Body of pancreas (tissue), 4 donors: ENCODE results near the gene MFSD12. TPM values are rescaled to one million over a fixed set of nuclear protein-coding genes. Genes with fewer than 3 reads are reported as not detected.

Source experiments
- ATAC-seq: fragments of 150-250 bp; one replicate; pipeline ENCODE4 v1.9.1; 2016
- DNase-seq, 4 donors: peaks; one replicate each; pipeline ENCODE4 v3.0.0-alpha.2; 2019
- H3K27ac ChIP-seq, 4 donors: fragments of 200-600 bp; sonication (generic); 1 replicate in 3 of 4; 2 replicates in 1 of 4; pipeline versions ENCODE4 v1.5.1 to v1.6.1; 2016 to 2019; ENCODE audit warnings: mild to moderate bottlenecking in 1 of 4, mixed read lengths in 1 of 4, moderate library complexity in 1 of 4
- H3K27me3 ChIP-seq, 2 donors: fragments of 200-600 bp; sonication (generic); one replicate each; pipeline ENCODE4 v1.6.0; 2016; ENCODE audit warnings: mild to moderate bottlenecking in 1 of 2
- H3K36me3 ChIP-seq, 2 donors: fragments of 200-600 bp; sonication (generic); replicated peaks in 1 of 2; 2 replicates each; pipeline ENCODE4 v1.5.1; 2016; ENCODE audit warnings: low read depth in 2 of 2; ENCODE audit not compliant: insufficient read depth in 1 of 2
- H3K4me1 ChIP-seq: fragments of 200-600 bp; sonication (generic); one replicate; pipeline ENCODE4 v1.6.0; 2016
- H3K4me3 ChIP-seq, 2 donors: fragments of 200-600 bp; sonication (generic); 1 replicate in 1 of 2; 2 replicates in 1 of 2; pipeline ENCODE4 v1.5.1; 2016 to 2019
- H3K9me3 ChIP-seq, 3 donors: fragments of 200-600 bp; sonication (generic); 1 replicate in 2 of 3; 2 replicates in 1 of 3; pipeline ENCODE4 v1.5.1; 2016
- CTCF ChIP-seq, 7 experiments: fragments of 450-650 bp in 4 of 7; fragments of 200-600 bp in 3 of 7; sonication (generic) in 3 of 7; IDR thresholded peaks; one replicate each; pipeline ENCODE4 v1.5.1; 2016 to 2019; ENCODE audit warnings: antibody characterized with exemption in 7 of 7
- POLR2A ChIP-seq, 3 donors: fragments of 450-650 bp; IDR thresholded peaks; one replicate each; pipeline ENCODE4 v1.6.1; 2016; ENCODE audit warnings: antibody characterized with exemption in 3 of 3, mild to moderate bottlenecking in 2 of 3
- WGBS, 2 donors: methylation state at CpG; one replicate each; pipeline ENCODE4 v1.1.5; 2017; 5-methylcytosine and 5-hydroxymethylcytosine counted together
- intact Hi-C: fragments of 100-400 bp; cut with DNase I; formaldehyde crosslinking; loops from one replicate; pipeline ENCODE4 v1.15.1; 2023
- total RNA-seq, 2 donors: library from RNA; depleted of rRNA; stranded (reverse); fragments of >200 nt; gene quantifications; one replicate each; pipeline ENCODE4 v1.1.0, GENCODE V29; 2016

Gene MFSD12
- 10 to 100 TPM; 64.3 to 78.8 TPM for total RNA-seq

GRCh38 chr19:3557461-3558248 lies at the start of gene MFSD12:
TSS of gene MFSD12 (minus strand) at chr19:3557586. CDS start at chr19:3557403, 183 bp downstream.
- intact Hi-C loops = no loop called here
- no peaks in the 10 kb centered on the region for H3K9me3 ChIP-seq
- H3K27me3 ChIP-seq = no peaks in the 10 kb centered on the region
- DNase-seq (peak; percentile 95 to 96 (median 96)), ATAC-seq (peak; percentile 97)
- peaks cover 45% of the 10 kb centered on the region for H3K4me1 ChIP-seq
- TF ChIP-seq CTCF (IDR thresholded peaks at IDR 0.05) = no peak
- TF ChIP-seq POLR2A (IDR thresholded peaks at IDR 0.05) = peak; percentile 55 to 83 (median 56)
- H3K4me3 ChIP-seq = peak within 1 kb of the TSS; percentile 71 to 75
- 1 to 40% methylated on average over 1 to 74 of the region's 81 CpGs for WGBS, 2 donors
- no peaks in the 10 kb centered on the region for H3K36me3 ChIP-seq
- peak within 1 kb of the TSS; percentile 5 to 77 (median 64) for H3K27ac ChIP-seq

DNA sequence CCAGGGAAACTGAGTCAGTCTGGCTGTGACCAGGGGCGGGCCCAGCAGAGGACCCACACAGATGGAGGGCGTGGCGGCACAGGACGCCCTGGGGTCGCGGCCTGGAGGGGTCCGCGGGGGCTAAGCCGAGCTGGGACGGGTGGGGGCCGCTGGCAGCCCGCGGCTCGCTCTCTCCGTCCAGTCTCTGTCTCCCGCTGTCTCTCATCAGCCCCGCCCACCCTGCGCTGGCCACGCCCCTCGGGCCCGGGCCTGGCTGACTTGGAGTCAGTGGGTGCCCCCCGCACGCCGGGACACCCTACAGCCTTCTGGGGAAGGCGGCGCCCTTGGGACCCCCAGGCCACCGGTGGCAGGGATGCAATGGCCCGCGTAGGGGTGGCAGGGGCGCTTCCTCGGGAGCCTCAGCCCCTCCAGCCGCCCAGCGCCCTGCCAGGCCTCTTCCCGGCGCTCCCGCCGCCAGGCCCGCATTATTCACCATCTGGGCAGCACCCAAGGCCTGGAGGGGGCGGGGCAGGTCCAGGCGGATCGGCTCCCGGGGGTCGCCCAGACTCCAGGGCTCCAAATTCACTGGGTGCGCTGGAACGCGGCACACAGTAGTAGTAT lies 49.4 kb upstream of the MFSD12 start, which contains the start of gene TBXA2R:
TBXA2R (minus strand) TSS at position 186 of the 600 bp plus-strand sequence. CDS start 6,241 bp downstream, outside the sequence.
- Histone ChIP-seq H3K9me3 (no peaks in the 10 kb centered on the region), H3K36me3 (peaks cover 2 to 4% of the 10 kb centered on the region in 2 donors), H3K27ac (peak within 1 kb of the TSS in 3 of 4 donors; percentile 16 to 40 (median 28)), H3K4me1 (peaks cover 26% of the 10 kb centered on the region), H3K27me3 (no peaks in the 10 kb centered on the region), H3K4me3 (no peak within 1 kb of the TSS)
- TF ChIP-seq CTCF (IDR thresholded peaks at IDR 0.05) (no peak), POLR2A (IDR thresholded peaks at IDR 0.05) (no peak)
- 0 to 6% methylated on average over 1 to 37 of the region's 46 CpGs for whole genome bisulfite sequencing, 2 donors
- intact Hi-C loops = no loop called here
- DNase-seq (peak; percentile 45 to 62 (median 50)), ATAC-seq (peak; percentile 15)

DNA sequence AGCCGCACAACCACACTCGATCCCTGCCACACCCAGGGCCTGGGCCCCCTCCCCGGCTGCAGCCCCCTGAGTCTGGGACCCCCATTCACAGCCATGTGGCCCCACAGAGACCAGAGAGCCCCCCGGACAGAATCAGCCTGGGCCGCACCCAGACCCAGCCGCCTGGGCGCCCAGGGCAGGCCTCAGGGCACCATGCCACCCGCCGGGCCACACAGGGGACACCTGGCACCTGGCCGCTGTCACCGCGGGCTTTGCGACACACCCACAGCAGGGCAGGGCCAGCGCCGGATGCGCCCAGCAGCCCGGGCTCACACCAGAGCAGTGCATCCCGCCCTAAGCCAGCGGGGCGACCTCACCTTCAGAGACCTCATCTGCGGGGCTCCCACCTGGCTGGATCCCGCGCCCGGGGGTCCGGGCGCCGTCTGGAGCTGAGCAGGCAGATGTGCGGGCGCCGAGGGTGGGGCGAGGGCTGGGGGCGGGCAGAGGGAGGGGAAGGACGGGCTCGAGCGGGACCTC lies 48.8 kb upstream of the MFSD12 start:
- intact Hi-C loops = no loop called here
- Histone ChIP-seq H3K4me1 (peaks cover 26% of the 10 kb centered on the region), H3K9me3 (no peaks in the 10 kb centered on the region), H3K27ac (peak overlapping the region in 2 of 4 donors; percentile 1 to 40), H3K27me3 (no peaks in the 10 kb centered on the region), H3K36me3 (no peaks in the 10 kb centered on the region), H3K4me3 (no peak overlapping the region)
- peak; percentile 55 for ATAC-seq
- peak; percentile 53 to 79 (median 72) for DNase-seq
- TF ChIP-seq CTCF (IDR thresholded peaks at IDR 0.05) = no peak
- TF ChIP-seq POLR2A (IDR thresholded peaks at IDR 0.05) = no peak
- 0 to 4% methylated on average over 2 to 26 of the region's 35 CpGs for WGBS, 2 donors

DNA sequence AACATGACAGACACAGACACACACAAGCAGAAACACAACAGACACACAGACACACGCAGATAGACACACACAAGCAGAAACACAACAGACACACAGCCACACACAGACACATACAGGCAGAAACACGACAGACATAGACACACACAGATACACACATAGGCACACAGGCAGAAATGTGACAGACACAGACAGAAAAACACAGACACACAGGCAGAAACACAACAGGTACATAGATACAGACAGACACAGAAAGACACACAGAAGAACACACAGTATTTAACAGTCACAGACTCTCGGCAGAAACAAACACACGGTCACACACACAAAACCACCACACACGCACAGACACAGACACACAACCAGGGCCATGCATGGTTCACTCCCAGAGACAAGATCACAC lies 48.4 kb upstream of the MFSD12 start:
- H3K27me3 ChIP-seq = peaks cover 0 to 3% of the 10 kb centered on the region in 2 donors
- no peak overlapping the region for H3K4me3 ChIP-seq
- 58 to 82% methylated on average over 3 to 5 of the region's 5 CpGs for WGBS, 2 donors
- H3K27ac ChIP-seq = no peak overlapping the region
- intact Hi-C loops = no loop called here
- TF ChIP-seq POLR2A (IDR thresholded peaks at IDR 0.05) (no peak), CTCF (IDR thresholded peaks at IDR 0.05) (no peak)
- peaks cover 26% of the 10 kb centered on the region for H3K4me1 ChIP-seq
- no peaks in the 10 kb centered on the region for H3K9me3 ChIP-seq
- no peak for ATAC-seq
- no peaks in the 10 kb centered on the region for H3K36me3 ChIP-seq
- no peak for DNase-seq
